Measurements from ENCODE around the gene ITIH5.
A peak's percentile ranks its signal among the peaks of the same experiment; 100 is the strongest.

DNA sequence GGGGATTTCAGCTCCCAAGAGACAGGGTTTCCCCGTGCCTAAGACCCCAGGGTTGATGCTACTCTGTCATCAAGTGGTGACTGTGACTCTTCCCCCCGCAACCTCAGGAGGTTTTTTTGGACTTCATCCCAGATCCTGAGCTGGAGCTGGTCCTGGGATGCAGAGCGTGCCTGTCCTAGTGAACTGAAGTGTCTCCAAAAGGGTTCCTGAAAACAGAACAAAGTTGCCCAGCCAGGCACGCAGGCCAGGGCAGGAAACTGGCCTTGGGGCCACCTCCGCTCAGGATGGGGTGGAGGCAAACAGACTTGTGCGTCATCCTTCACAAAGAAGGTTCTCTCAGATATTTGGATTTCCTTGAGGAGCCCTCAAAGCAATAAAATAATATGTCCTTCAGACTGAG, 118.9 kb downstream of the ITIH5 start:
- TF ChIP-seq, protein P1, sequence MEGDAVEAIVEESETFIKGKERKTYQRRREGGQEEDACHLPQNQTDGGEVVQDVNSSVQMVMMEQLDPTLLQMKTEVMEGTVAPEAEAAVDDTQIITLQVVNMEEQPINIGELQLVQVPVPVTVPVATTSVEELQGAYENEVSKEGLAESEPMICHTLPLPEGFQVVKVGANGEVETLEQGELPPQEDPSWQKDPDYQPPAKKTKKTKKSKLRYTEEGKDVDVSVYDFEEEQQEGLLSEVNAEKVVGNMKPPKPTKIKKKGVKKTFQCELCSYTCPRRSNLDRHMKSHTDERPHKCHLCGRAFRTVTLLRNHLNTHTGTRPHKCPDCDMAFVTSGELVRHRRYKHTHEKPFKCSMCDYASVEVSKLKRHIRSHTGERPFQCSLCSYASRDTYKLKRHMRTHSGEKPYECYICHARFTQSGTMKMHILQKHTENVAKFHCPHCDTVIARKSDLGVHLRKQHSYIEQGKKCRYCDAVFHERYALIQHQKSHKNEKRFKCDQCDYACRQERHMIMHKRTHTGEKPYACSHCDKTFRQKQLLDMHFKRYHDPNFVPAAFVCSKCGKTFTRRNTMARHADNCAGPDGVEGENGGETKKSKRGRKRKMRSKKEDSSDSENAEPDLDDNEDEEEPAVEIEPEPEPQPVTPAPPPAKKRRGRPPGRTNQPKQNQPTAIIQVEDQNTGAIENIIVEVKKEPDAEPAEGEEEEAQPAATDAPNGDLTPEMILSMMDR (IDR thresholded peaks at IDR 0.05): no peak
- TF ChIP-seq EP300 (IDR thresholded peaks at IDR 0.05) (peak; percentile 15), POLR2A (IDR thresholded peaks at IDR 0.05) (no peak), POLR2AphosphoS5 (IDR thresholded peaks at IDR 0.05) (peak in 1 of 3 donors; percentile 18)
